Vagina (tissue), 2 donors: Measurements from ENCODE around the gene HOXA5. TPM values are rescaled to one million over a fixed set of nuclear protein-coding genes. Genes with fewer than 3 reads are reported as not detected.

Experiments
- DNase-seq, 2 donors: peaks; one replicate each; pipeline ENCODE4 v3.0.0-alpha.2; 2017; ENCODE audit errors: extremely low spot score in 2 of 2
- H3K27ac ChIP-seq: fragments of 200-600 bp; sonication (generic); one replicate; pipeline ENCODE4 v1.5.1; 2019
- H3K27me3 ChIP-seq: fragments of 200-600 bp; sonication (generic); one replicate; pipeline ENCODE4 v1.5.1; 2019
- H3K36me3 ChIP-seq, 2 donors: fragments of 200-600 bp; sonication (generic); one replicate each; pipeline ENCODE4 v1.5.1; 2017 to 2019
- H3K4me1 ChIP-seq: fragments of 200-600 bp; sonication (generic); one replicate; pipeline ENCODE4 v1.5.1; 2019
- H3K4me3 ChIP-seq, 2 donors: fragments of 200-600 bp; sonication (generic); 1 replicate in 1 of 2; 2 replicates in 1 of 2; pipeline ENCODE4 v1.5.1; 2016 to 2019
- H3K9me3 ChIP-seq: fragments of 200-600 bp; sonication (generic); one replicate; pipeline ENCODE4 v1.5.1; 2019
- POLR2A ChIP-seq, 2 donors: fragments of 450-650 bp; IDR thresholded peaks; one replicate each; pipeline ENCODE4 v1.6.1; 2017; ENCODE audit warnings: antibody characterized with exemption in 2 of 2, mild to moderate bottlenecking in 2 of 2, moderate library complexity in 2 of 2
- POLR2AphosphoS5 ChIP-seq, 2 donors: sonication (generic); formaldehyde crosslinking; IDR thresholded peaks; one replicate each; pipeline ENCODE4 v1.9.0; 2017; ENCODE audit warnings: antibody characterized with exemption in 2 of 2, mild to moderate bottlenecking in 2 of 2, low read depth in 1 of 2; ENCODE audit not compliant: insufficient read depth in 1 of 2
- intact Hi-C: fragments of 100-400 bp; cut with DNase I; formaldehyde crosslinking; loops from one replicate; pipeline ENCODE4 v1.15.1; 2023
- total RNA-seq: library from RNA; depleted of rRNA; stranded (reverse); fragments of >200 nt; gene quantifications from one replicate; pipeline ENCODE4 v1.2.3, GENCODE V29; 2016
- TF ChIP-seq, protein P1 (sequence below), 3 experiments: fragments of 450-650 bp in 2 of 3; fragments of 200-600 bp in 1 of 3; sonication (generic) in 1 of 3; IDR thresholded peaks; one replicate each; pipeline ENCODE4 v1.5.1; 2017 to 2019; ENCODE audit warnings: antibody characterized with exemption in 3 of 3, mild to moderate bottlenecking in 2 of 3, moderate library complexity in 2 of 3

Gene HOXA5
- total RNA-seq, 1 donor from 2014 or later: 6.1 TPM

DNA sequence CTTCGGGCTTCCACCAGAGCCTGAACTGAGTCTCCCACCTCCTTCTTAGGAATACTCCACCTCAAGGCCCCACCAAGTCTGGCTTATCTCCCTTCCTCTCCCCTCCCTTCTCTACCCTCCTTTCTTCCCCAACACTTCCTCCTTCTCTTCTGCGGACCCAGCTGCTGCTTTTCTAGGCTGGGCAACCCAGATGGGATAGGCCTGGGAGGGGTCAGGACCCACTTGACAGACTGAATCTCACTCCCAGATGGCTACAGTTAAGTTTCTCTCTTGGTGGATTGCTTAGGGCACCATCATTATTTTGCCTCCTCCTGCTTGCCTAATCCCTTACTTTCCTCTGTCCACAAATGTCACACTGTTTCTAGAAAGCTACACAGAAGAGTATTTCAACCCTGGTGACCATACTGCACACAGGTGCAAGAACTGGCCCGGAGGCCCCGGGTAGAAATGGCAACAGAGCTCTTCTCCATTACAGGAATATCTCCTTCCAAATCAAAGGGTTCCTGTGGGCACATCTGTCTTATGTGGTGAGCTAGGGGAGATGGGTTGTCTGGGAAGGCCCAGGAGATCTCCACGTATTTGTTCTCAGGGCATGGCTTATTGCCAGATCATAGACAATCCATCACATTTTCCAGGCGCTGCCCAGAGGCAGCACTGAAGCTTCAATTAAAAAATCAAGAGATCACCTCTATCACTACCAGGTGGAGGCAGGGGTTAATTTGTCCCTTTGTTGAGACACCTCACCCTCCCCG lies 46.7 kb upstream of the HOXA5 start:
- no peak for DNase-seq
- peak overlapping the region; percentile 64 to 88 for H3K4me3 ChIP-seq
- H3K27ac ChIP-seq: peak overlapping the region; percentile 99
- H3K4me1 ChIP-seq: peaks cover 55% of the 10 kb centered on the region
- H3K9me3 ChIP-seq: no peaks in the 10 kb centered on the region
- intact Hi-C loops: loop anchor here (10.0 kb wide), 1 partner anchor 585 kb away; no protein-coding TSS in a partner anchor
- no peaks in the 10 kb centered on the region for H3K27me3 ChIP-seq
- H3K36me3 ChIP-seq: no peaks in the 10 kb centered on the region
- TF ChIP-seq, protein P1, sequence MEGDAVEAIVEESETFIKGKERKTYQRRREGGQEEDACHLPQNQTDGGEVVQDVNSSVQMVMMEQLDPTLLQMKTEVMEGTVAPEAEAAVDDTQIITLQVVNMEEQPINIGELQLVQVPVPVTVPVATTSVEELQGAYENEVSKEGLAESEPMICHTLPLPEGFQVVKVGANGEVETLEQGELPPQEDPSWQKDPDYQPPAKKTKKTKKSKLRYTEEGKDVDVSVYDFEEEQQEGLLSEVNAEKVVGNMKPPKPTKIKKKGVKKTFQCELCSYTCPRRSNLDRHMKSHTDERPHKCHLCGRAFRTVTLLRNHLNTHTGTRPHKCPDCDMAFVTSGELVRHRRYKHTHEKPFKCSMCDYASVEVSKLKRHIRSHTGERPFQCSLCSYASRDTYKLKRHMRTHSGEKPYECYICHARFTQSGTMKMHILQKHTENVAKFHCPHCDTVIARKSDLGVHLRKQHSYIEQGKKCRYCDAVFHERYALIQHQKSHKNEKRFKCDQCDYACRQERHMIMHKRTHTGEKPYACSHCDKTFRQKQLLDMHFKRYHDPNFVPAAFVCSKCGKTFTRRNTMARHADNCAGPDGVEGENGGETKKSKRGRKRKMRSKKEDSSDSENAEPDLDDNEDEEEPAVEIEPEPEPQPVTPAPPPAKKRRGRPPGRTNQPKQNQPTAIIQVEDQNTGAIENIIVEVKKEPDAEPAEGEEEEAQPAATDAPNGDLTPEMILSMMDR (IDR thresholded peaks at IDR 0.05): no peak
- TF ChIP-seq POLR2A (IDR thresholded peaks at IDR 0.05) (no peak), POLR2AphosphoS5 (IDR thresholded peaks at IDR 0.05; ENCODE audit: insufficient read depth in 1 of 2, low read depth in 1 of 2) (no peak)

DNA sequence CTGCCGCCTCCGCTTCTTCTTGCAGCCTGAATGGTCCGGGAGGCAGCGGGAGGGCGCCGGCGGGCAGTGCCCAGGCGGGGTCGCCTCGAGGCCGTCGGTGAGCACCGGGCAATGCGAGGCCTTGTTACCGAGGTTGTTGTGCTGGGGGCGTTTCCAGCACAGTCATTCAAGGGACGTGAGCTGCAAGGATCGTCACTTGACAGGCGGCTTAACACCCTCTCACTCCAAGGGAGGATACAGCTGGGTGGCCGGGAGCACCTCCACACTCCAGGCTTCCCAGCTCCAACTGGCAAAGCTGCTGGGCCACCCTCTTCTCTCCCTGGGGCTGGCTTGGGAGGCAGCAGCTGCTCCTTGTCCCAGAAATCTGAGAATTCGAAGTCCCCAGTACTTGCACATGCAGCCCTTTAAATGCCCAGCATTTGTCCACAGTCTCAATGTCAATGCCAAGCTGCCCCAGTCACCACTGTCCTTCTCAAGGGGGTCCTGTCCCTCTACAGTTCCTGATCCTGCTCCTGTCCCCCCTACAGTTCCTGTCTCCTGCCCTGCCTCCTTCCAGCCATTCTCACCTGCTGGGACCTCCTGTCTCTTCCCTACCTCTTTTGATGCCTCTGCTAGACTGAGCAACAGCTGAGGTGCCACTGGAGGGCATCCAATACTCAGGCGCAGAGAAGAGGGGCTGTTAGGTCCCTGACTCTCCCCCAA lies 46.0 kb upstream of the HOXA5 start:
- TF ChIP-seq POLR2AphosphoS5 (IDR thresholded peaks at IDR 0.05; ENCODE audit: insufficient read depth in 1 of 2, low read depth in 1 of 2): peak in 1 of 2 donors; percentile 89
- peak in 1 of 2 donors; percentile 49 for TF ChIP-seq POLR2A (IDR thresholded peaks at IDR 0.05)
- TF ChIP-seq, protein P1 (IDR thresholded peaks at IDR 0.05): no peak
- no peak for DNase-seq
- Histone ChIP-seq H3K27me3 (no peaks in the 10 kb centered on the region), H3K36me3 (no peaks in the 10 kb centered on the region), H3K9me3 (no peaks in the 10 kb centered on the region), H3K4me3 (peak overlapping the region; percentile 64 to 88), H3K4me1 (peaks cover 55% of the 10 kb centered on the region), H3K27ac (peak overlapping the region; percentile 99)
- intact Hi-C loops: no loop called here

DNA sequence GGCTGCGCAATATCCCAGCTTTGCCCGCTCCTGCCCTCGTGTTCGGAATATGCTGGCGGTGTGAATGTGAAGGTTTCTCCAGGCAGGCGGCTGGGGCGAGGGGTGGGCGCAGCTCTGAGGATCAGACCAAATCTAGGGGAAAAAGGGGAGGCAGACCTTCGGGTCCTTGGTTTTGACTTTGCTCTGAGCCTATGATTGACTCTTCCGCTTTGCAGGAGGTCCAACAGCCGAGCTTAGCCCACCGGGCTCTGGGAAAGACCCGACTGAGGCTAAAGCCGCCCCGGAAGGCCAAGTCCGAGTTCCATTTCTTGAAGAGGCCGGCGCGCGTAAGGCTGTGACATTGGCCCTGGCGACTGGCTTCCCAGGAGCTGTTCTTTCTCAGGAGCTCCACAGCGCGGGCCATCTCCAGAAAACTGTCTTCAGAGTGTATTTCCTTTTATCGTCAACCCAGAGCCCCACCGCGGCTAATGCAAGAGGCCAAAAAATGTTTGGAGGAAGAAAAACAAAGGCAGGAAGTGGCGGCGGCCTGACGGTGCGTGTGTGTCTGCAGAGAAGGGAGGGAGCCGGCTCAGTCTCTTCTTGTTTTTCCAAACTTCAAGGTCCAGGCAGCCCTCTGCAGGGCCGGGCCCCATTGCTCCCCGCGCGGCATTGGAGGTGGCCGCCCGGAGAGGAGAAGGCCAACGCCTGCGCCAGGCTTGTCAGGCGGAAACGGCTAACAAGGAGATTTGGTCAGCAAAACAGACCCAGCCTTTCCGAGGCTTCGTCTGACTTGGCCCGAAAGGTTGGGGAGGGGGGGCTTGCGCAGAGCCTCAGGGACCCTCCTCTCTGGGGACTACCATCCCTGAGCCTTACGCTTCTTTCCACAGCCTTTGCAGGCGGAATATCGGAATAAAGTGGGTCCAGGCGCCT lies 45.2 kb upstream of the HOXA5 start:
- Histone ChIP-seq H3K4me1 (peaks cover 59% of the 10 kb centered on the region), H3K27me3 (no peaks in the 10 kb centered on the region), H3K36me3 (no peaks in the 10 kb centered on the region), H3K4me3 (peak overlapping the region; percentile 64 to 88), H3K27ac (peak overlapping the region; percentile 99), H3K9me3 (no peaks in the 10 kb centered on the region)
- no peak for TF ChIP-seq POLR2A (IDR thresholded peaks at IDR 0.05)
- TF ChIP-seq, protein P1 (IDR thresholded peaks at IDR 0.05): no peak
- no peak for TF ChIP-seq POLR2AphosphoS5 (IDR thresholded peaks at IDR 0.05; ENCODE audit: insufficient read depth in 1 of 2, low read depth in 1 of 2)
- intact Hi-C loops: no loop called here
- DNase-seq: no peak

DNA sequence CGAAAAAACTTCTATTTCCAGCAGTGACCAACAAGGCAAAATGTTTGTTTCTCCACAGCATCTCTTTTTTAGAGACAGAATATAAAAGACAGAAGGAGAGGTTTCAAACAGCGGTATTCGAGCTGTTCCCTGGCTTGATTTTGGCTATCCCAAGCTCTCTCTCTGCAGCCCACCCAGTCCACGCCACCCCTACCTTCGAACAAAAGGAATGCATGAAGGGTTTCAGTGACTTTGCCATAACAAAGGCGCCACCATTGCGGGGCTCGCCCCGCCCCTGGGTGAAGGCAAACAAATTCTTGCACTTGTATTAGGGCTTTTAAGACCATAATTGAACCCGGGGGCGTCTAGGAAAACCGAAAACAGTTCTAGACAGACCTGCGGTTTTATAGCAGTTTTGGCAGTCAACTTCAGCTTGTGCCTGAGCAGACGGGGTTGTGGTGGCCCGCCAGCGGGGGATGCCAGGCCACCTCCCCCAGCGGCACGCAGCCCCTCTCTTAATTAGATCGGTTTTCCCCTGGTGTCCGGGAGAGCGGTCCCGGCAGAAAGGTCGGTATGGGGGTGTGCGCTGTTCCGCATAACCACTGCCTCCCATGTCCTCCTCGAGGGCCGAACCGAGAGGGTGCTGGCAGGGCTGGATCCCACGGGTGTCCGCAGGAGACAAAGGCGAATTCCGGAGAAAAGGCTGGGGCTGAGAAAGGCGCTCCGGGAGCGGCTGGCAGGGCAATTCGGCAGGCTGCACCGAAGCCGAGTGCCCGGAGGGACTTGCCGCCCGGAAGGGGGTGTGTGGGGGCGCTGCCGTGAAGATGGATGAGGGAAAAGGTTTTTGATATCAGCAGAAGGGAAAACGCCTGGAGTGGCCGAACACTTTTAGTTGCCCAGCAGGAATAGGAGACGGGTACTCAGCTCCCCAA lies 44.2 kb upstream of the HOXA5 start:
- intact Hi-C loops: no loop called here

More for the DNA sequence above, 44.2 kb upstream of the HOXA5 start:
- Histone ChIP-seq H3K9me3 (no peaks in the 10 kb centered on the region), H3K36me3 (no peaks in the 10 kb centered on the region), H3K4me1 (peaks cover 62% of the 10 kb centered on the region), H3K4me3 (peak overlapping the region; percentile 64 to 88), H3K27ac (peak overlapping the region; percentile 99), H3K27me3 (no peaks in the 10 kb centered on the region)
- TF ChIP-seq POLR2A (IDR thresholded peaks at IDR 0.05): no peak
- TF ChIP-seq, protein P1 (IDR thresholded peaks at IDR 0.05): peak in 1 of 3 experiments; percentile 3
- no peak for DNase-seq
